SK-N-SH treated with all-trans-retinoic acid at 6 μM for 48 hours (cell line): ENCODE measurements around the gene RNF144B.

Experiments
- GLIS3 ChIP-seq: fragments of 250-450 bp; sonication (Bioruptor Pico); IDR thresholded peaks from 2 replicates; pipeline ENCODE4 v1.5.0; 2020; ENCODE audit warnings: mild to moderate bottlenecking, moderate library complexity
- RARB ChIP-seq: fragments of 250-450 bp; sonication (Bioruptor Pico); IDR thresholded peaks from 2 replicates; pipeline ENCODE4 v1.8.0; 2021; ENCODE audit warnings: mild to moderate bottlenecking, moderate library complexity
- TCF4 ChIP-seq: fragments of 250-450 bp; sonication (Bioruptor Pico); IDR thresholded peaks from 2 replicates; pipeline ENCODE4 v1.8.0; 2021; ENCODE audit warnings: mild to moderate bottlenecking, moderate library complexity, borderline replicate concordance
- ZFP3 ChIP-seq: fragments of 250-450 bp; sonication (Bioruptor Pico); IDR thresholded peaks from 2 replicates; pipeline ENCODE4 v1.5.0; 2020; ENCODE audit warnings: mild to moderate bottlenecking, moderate library complexity
- ZNF565 ChIP-seq: fragments of 450-650 bp; formaldehyde crosslinking; conservative IDR thresholded peaks from 2 replicates; pipeline ENCODE4 v1.5.0; 2020; ENCODE audit warnings: low read depth, mild to moderate bottlenecking, moderate library complexity
- ZNF70 ChIP-seq: fragments of 450-650 bp; formaldehyde crosslinking; IDR thresholded peaks from 2 replicates; pipeline ENCODE4 v1.5.0; 2020; ENCODE audit warnings: mild to moderate bottlenecking, moderate library complexity

GRCh38 chr6:18388271-18388670, 1.1 kb downstream of the RNF144B start:
- TF ChIP-seq ZNF70 (CRISPR knock-in tag): no peak
- TF ChIP-seq RARB (CRISPR knock-in tag): no peak
- no peak for TF ChIP-seq ZNF565 (CRISPR knock-in tag)
- no peak for TF ChIP-seq TCF4
- no peak for TF ChIP-seq ZFP3 (CRISPR knock-in tag)
- no peak for TF ChIP-seq GLIS3 (CRISPR knock-in tag)
